Measurements from ENCODE around the gene HSPB9.

The HSPB9 gene

DNA sequence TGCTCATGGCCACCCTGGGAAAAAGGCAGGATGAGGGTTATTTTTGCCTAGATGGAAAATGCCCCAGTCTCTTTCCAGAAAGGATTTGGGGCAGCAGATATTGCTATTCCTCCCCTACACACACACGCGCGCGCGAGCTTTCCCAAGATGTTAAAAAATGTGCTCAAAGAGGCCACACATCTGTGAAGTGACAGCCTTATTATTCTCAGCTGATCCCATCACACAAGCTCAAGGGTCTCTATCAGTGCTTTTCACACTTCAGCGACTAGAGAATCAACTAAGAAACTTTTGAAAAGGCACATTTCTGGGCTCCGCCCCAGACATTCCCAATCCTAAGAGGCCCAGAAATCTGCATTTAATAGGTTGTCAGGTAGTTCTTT, 37.9 kb downstream of the HSPB9 start:
- peaks cover 11% of the 10 kb centered on the region for H3K4me1 ChIP-seq
- no peak for DNase-seq
- no peaks in the 10 kb centered on the region for H3K36me3 ChIP-seq
- TF ChIP-seq CTCF (IDR thresholded peaks at IDR 0.05; ENCODE audit: low read depth, low read length): no peak
- H3K4me3 ChIP-seq (ENCODE audit: low read depth, low read length): no peak overlapping the region
- no peaks in the 10 kb centered on the region for H3K27me3 ChIP-seq
- H3K9me3 ChIP-seq: no peaks in the 10 kb centered on the region

GRCh38 chr17:42163113-42163512, 40.5 kb downstream of the HSPB9 start:
- peak; percentile 46 for DNase-seq
- H3K4me3 ChIP-seq (ENCODE audit: low read depth, low read length): no peak overlapping the region
- H3K9me3 ChIP-seq: no peaks in the 10 kb centered on the region

GRCh38 chr17:42163696-42164407, 41.2 kb downstream of the HSPB9 start:
- DNase-seq: no peak
- no peaks in the 10 kb centered on the region for H3K9me3 ChIP-seq
- no peaks in the 10 kb centered on the region; the same call in 1 of the 2 replicates for H3K36me3 ChIP-seq
- no peaks in the 10 kb centered on the region for H3K27me3 ChIP-seq
- H3K4me3 ChIP-seq (ENCODE audit: low read depth, low read length): no peak overlapping the region
- H3K4me1 ChIP-seq: peaks cover 11% of the 10 kb centered on the region
- no peak for TF ChIP-seq CTCF (IDR thresholded peaks at IDR 0.05; ENCODE audit: low read depth, low read length)

More at GRCh38 chr17:42163113-42163512, 40.5 kb downstream of the HSPB9 start:
- Histone ChIP-seq H3K36me3 (no peaks in the 10 kb centered on the region), H3K27me3 (no peaks in the 10 kb centered on the region), H3K4me1 (peaks cover 11% of the 10 kb centered on the region)
- peak; percentile 61 for TF ChIP-seq CTCF (IDR thresholded peaks at IDR 0.05; ENCODE audit: low read depth, low read length)

DNA sequence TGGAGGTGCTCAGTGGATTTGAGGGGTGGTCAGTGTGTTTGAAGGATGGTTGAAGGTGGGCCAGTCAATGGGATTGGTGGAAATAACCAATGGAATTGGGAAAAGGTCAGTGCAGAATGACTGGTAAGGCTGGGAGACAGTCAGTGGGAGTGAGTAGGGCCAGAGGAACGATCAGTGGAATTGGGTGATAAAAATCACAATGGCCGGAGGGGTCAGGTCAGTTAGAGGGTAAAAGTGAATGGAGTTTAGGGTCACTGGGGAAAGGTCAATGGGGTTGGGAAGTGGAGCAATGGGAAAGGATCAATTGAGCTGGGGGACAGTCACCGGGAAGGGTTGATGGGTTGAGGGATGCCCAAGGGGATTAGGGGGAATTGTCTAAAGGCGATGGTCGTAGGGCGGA, 43.1 kb downstream of the HSPB9 start:
- Histone ChIP-seq H3K4me1 (peaks cover 5% of the 10 kb centered on the region; the same call in 1 of the 2 replicates), H3K27me3 (no peaks in the 10 kb centered on the region), H3K4me3 (ENCODE audit: low read depth, low read length) (no peak overlapping the region), H3K9me3 (no peaks in the 10 kb centered on the region), H3K36me3 (peaks cover 6% of the 10 kb centered on the region)
- TF ChIP-seq CTCF (IDR thresholded peaks at IDR 0.05; ENCODE audit: low read depth, low read length): no peak
- DNase-seq: no peak

DNA sequence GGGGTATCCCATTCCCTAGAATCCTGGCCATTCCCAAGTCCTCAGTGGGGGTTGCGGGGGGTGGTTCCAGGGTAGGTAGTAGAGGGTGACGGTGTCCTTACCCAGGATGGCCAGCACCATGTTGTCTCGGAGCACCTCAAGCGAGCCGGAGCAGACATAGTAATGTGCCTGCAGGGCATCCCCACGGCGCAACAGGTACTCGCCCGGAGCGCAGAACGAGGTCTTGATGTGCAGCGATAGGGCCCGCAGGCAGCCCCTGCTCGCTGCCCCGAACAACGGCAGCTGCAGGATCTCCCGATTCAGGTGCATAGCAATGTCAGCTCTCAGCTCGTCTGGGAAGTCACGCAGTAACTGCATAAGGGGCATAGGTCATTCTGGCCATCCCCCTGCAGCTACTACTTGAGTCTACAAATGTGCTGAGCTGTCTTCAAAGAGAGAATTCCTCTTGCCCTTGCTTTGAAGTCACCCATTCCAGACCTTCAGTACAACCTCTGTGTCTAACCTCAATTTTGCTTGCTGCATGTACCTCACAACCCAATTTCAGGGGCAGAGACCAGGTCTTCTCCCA, 43.7 kb downstream of the HSPB9 start:
- Histone ChIP-seq H3K9me3 (no peaks in the 10 kb centered on the region), H3K27me3 (no peaks in the 10 kb centered on the region), H3K36me3 (peaks cover 6% of the 10 kb centered on the region), H3K4me1 (peaks cover 3% of the 10 kb centered on the region; the same call in 1 of the 2 replicates), H3K4me3 (ENCODE audit: low read depth, low read length) (no peak overlapping the region)
- no peak for DNase-seq
- TF ChIP-seq CTCF (IDR thresholded peaks at IDR 0.05; ENCODE audit: low read depth, low read length): no peak

- TF ChIP-seq CTCF (IDR thresholded peaks at IDR 0.05; ENCODE audit: low read depth, low read length): no peak
- Histone ChIP-seq H3K36me3 (peaks cover 8% of the 10 kb centered on the region), H3K4me3 (ENCODE audit: low read depth, low read length) (no peak overlapping the region), H3K9me3 (no peaks in the 10 kb centered on the region), H3K4me1 (no peaks in the 10 kb centered on the region), H3K27me3 (no peaks in the 10 kb centered on the region)
- DNase-seq: no peak
These were observed 45.2 kb downstream of the HSPB9 start for GRCh38 chr17:42167807-42168206.

All from BE2C (cell line).